GM19193 (cell line): ENCODE results near the gene CCDC81.

ENCODE experiments used
- POLR2A ChIP-seq: IDR thresholded peaks from 4 replicates; pipeline ENCODE4 v1.6.1; 2011; ENCODE audit not compliant: insufficient read depth, insufficient read length; ENCODE audit errors: extremely low read depth

CCDC81 gene

GRCh38 chr11:86374586-86374985 is at the start of gene CCDC81:
Gene CCDC81, plus strand, starts transcription at chr11:86374887. Its CDS starts 277 bp downstream, at chr11:86375164.
- no peak for TF ChIP-seq POLR2A

DNA sequence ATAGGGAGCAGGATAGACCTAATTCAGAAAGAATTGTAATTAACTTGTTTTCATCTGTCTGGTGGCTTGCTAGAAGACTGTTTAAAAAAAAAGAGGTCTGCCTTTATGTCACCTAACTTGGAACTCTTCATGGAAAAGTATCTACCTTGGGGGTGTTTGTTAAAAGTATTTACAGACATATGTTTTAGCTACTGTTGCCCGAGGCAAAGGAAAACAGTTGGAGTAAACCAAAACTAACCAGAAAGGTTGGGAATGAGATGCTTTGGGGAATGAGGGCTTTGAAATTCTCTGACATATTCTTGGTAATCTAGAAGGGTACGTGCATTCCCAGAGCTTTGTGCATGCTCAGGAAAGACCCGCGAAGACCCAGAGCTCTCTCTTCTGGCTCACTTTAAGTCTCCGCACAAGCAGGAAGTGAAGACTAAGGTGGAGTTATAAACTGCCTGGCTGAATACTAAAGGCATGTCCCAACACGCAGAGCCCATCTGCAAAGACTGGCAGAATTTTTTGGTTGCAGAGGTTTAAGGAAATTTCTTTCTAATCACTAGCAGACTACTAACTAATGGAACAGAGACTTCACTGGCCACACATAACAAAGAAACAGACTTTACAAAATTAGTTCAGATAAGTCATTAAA is 39.4 kb upstream of the CCDC81 start:
- TF ChIP-seq POLR2A: no peak

DNA sequence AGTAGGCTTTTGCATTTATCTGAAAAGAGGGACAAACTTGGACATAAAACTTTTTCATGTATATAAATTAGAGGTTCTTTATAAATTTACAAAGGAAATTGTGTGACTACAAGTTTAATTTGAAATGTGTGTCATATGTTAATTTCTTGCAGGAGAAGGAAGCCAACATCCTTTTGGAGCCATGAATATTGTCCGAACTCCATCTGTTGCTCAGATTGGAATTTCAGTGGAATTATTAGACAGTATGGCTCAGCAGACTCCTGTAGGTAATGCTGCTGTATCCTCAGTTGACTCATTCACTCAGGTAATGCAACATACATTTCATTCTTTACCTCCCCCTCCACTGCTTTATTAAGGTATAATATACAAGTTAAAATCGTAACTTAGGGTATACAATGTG is 37.5 kb upstream of the CCDC81 start:
- no peak for TF ChIP-seq POLR2A

DNA sequence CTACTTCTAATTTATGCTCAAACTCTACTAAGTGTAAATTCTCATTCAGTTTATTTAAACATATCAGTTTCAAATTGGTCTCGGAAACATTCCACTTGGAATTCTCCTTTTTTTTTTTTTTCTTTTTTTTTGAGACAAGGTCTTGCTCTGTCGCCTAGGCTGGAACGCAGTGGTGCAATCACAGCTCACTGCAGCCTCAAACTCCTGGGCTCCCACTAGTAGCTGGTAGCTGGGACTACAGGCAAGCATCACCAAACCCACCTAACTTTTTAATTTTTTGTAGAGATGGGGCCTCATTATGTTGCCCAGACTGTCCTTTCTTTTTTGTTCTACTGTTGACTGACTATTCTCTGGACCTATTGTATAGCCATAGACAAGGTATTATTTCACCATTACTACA is 33.3 kb upstream of the CCDC81 start:
- TF ChIP-seq POLR2A: no peak

DNA sequence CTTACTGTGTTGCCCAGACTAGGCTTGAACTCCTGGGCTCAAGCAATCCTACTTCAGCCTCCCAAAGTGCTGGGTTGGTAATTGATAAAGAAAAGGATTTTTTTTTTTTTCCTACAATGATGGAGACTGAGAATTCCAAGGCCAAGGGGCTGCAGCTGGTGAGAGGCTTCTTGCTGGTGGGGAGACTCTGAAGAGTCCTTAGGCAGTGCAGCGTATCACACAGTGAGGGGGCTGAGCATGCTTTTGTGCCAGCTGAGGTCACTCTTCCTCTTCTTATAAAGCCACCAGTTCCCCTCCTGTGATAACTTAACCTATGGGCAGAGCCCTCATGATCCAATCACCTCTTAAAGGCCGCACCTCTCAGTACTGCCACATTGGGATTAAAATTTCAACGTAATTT is 28.2 kb upstream of the CCDC81 start:
- TF ChIP-seq POLR2A: no peak

GRCh38 chr11:86355256-86355655 is 19.4 kb upstream of the CCDC81 start:
- TF ChIP-seq POLR2A: no peak

DNA sequence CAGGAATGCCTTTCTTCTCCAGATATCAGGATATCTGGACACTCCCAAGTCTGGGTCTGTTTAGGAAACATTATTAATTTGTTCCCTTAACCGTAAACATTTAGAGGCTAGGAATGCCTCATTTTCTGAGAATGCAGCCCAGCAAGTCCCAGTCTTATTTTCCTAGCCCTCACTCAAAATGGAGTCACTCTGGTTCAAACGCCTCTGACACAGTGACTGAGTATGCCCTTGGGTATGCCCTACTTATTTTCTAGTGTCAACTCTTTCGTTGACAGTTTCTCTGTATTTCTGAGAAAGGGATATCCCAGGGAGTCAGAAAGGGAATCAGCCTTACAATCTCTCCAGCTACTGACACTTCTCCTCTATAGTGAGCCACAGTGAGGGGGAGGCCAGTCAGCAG is 16.0 kb upstream of the CCDC81 start:
- no peak for TF ChIP-seq POLR2A

DNA sequence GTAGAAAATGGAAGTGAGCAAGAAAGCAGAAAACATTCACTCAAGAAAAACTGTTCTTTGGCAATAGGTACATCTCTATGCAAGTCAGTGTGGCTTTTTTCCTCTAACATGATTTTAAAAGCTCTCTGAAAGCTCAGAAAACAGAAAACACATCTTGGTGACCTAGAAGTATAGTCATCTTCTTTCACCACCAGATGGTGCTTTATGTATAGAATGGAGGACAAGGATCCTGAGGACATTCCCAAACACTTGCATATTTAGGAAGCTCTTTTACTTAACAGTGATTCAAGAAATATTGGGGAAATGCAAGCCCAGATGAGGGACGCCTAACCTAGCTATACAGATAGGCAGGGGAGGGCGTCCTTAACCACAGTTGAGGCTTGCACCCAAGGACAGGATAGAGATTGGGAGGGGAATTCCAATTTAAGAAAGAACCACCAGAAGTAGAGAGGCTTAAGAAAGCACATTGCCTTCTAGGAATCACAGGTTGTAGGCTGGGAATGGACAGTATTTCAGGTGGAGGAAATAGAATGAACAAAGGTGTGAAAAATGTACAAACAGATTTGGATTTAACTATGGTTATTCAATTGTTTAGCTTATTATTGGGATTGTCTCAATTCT is 13.8 kb upstream of the CCDC81 start:
- TF ChIP-seq POLR2A: no peak

- TF ChIP-seq POLR2A: no peak
Observed at GRCh38 chr11:86363424-86363823, 11.3 kb upstream of the CCDC81 start.

- TF ChIP-seq POLR2A: no peak
Observed at GRCh38 chr11:86365546-86365945, 9.1 kb upstream of the CCDC81 start.

DNA sequence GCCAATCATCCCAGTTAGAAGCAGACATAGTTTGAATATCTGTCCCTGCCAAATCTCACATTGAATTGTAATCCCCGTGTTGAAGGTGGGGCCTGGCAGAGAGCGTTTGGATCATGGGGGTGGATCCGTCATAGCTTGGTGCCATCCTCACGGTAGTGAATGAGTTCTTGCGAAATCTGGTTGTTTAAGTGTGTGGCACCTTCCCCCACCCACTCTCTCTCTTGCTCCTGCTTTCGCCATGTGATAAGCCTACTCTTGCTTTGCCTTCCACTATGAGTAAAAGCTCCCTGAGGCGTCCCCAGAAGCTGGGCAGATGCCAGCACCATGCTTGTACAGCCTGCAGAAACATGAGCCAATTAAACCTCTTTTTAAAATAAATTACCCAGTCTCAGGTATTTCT is 5.0 kb upstream of the CCDC81 start:
- no peak for TF ChIP-seq POLR2A

- no peak for TF ChIP-seq POLR2A
Observed at GRCh38 chr11:86370171-86370570, 4.5 kb upstream of the CCDC81 start.

GRCh38 chr11:86370922-86371594 is 3.6 kb upstream of the CCDC81 start:
- no peak for TF ChIP-seq POLR2A

DNA sequence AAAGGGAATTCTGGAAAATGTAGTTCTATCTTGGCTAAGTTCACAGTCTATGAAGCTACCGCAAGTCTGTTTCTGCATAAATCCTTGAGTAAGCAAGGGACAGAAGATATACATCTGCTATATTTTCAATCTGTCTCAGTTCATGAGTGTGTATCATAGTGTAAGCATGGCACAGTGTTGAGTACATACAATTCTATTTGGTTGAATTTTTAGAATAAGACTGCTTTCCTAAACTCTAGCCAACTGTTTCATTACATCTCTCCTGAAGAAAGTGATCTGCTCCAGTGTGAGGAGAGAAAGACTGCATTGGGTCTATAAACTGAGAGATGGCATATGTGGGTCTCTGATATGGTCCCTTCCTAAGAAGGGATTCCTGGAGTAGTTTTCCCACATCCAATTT is 2.6 kb upstream of the CCDC81 start:
- TF ChIP-seq POLR2A: no peak

DNA sequence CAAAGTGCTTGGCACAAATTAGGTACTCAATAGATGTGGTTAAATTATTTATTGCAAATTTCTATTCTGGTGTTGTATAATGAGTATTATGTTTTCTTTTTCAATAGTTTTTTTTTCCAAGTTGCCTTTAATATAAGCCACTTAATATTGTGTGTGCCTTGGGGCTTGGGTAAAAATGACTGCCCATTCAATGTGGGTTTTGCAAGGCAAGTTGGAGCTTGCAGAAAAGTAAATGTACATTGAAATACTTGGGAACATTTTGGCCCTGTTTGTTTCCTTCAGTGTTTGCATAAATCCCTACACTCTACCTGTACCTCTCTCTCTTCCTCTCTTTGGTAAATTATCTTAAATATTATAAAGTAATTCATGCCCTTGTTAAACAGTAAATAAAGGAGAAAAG is 2.1 kb upstream of the CCDC81 start:
- TF ChIP-seq POLR2A: no peak

DNA sequence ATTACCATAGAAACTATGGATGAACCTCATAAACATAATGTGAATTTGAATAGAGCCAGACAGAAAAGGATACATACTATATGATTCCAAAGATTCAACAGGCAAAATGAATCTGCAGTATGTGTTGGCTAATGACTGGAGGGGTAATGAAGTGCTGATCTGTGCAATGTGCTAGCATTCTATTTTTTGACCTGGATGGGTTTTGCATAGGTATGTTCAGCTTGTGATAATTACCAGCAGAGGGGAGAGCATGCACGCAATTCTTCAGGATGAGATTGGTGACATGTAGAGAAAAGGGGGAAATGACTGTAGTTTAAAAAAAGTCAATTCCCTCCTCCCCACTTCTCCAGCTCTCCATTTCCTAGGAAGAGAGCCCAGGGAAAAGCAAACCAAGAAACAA is 618 bp upstream of the CCDC81 start:
- no peak for TF ChIP-seq POLR2A
